K562 (cell line): ENCODE data around the gene SLC10A3. TPM values are rescaled to one million over a fixed set of nuclear protein-coding genes. Genes with fewer than 3 reads are reported as not detected.

ENCODE experiments used
- ATAC-seq: fragments of 200-7000 bp; cut with Tn5 transposase; 3 replicates; pipeline ENCODE4 v1.9.1; 2020; ENCODE audit warnings: moderate library complexity
- BruUV-seq: library from RNA; stranded (reverse); fragments of 400-500 nt; replicated peaks from 2 replicates; lab custom pipeline; 2021; lab: Mats Ljungman, UMichigan
- CTCF ChIA-PET: fragments of 300-600 bp; formaldehyde crosslinking; extraction: SDS; loops from one replicate; lab custom pipeline; 2021; ENCODE audit warnings: low intra/inter-chr PET ratio; lab: Yijun Ruan, JAX
- POLR2A ChIA-PET: fragments of 300-600, 350-650 bp; sonication (Branson Sonifier 250); formaldehyde crosslinking; extraction: SDS; loops from one replicate; lab custom pipeline; 2021; ENCODE audit warnings: antibody characterized with exemption, inconsistent platforms; lab: Yijun Ruan, JAX
- DNase-seq, 4 experiments: peaks; one replicate each; pipeline versions ENCODE4 v3.0.0 to v3.0.0-alpha.2; 2011 to 2018; ENCODE audit warnings: low spot score in 3 of 4, mixed read lengths in 3 of 4; ENCODE audit errors: extremely low read depth in 1 of 4
- FAIRE-seq: peaks from 2 replicates; lab custom pipeline; 2011; peaks lifted over from hg19 to GRCh38; lab: Jason Lieb, UNC
- H2AFZ ChIP-seq: 2 replicates; pipeline ENCODE4 v1.6.0; 2011; ENCODE audit warnings: low read depth, low read length, control low read depth, inconsistent platforms
- H3K27ac ChIP-seq: fragments of 200-600 bp; 3 replicates; pipeline ENCODE4 v1.8.0; 2011; ENCODE audit warnings: low read depth, mild to moderate bottlenecking, control low read depth, inconsistent platforms, low read length, moderate library complexity, mixed read lengths; ENCODE audit errors: extremely low read depth
- H3K27me3 ChIP-seq, 2 experiments: fragments of 300-600 bp in 1 of 2; 2 replicates in 1 of 2; 3 replicates in 1 of 2; pipeline versions ENCODE4 v1.6.0 to v1.8.0; 2011; ENCODE audit warnings: inconsistent platforms in 2 of 2, low read length in 2 of 2, mild to moderate bottlenecking in 1 of 2, mixed read lengths in 1 of 2, moderate library complexity in 1 of 2; ENCODE audit not compliant: control insufficient read depth in 2 of 2, insufficient read depth in 2 of 2
- H3K36me3 ChIP-seq: fragments of 300-600 bp; 3 replicates; pipeline ENCODE4 v1.8.0; 2011; ENCODE audit warnings: mild to moderate bottlenecking, low read length, inconsistent platforms; ENCODE audit not compliant: control insufficient read depth, insufficient read depth
- H3K4me1 ChIP-seq, 2 experiments: fragments of 200-600 bp in 1 of 2; replicated peaks in 1 of 2; 2 replicates in 1 of 2; 3 replicates in 1 of 2; pipeline versions ENCODE4 v1.5.1 to v1.8.0; 2011; ENCODE audit warnings: inconsistent platforms in 2 of 2, low read length in 2 of 2, mild to moderate bottlenecking in 1 of 2, mixed read lengths in 1 of 2, moderate library complexity in 1 of 2; ENCODE audit not compliant: control insufficient read depth in 2 of 2, insufficient read depth in 2 of 2
- H3K4me2 ChIP-seq: 2 replicates; pipeline ENCODE4 v1.6.1; 2011; ENCODE audit warnings: low read length, control low read depth, inconsistent platforms, mixed read lengths; ENCODE audit not compliant: insufficient read depth
- H3K4me3 ChIP-seq: fragments of 200-600 bp; sonication (generic), shearing (Covaris generic); 2 replicates; pipeline ENCODE4 v1.5.1; 2016; ENCODE audit warnings: control low read depth, inconsistent platforms
- H3K79me2 ChIP-seq: fragments of 200-600 bp; 3 replicates; pipeline ENCODE4 v1.8.0; 2011; ENCODE audit warnings: low read length, inconsistent platforms; ENCODE audit not compliant: control insufficient read depth, insufficient read depth
- H3K9ac ChIP-seq, 2 experiments: 2 replicates each; pipeline versions ENCODE4 v1.6.0 to v1.6.1; 2011; ENCODE audit warnings: low read depth in 2 of 2, low read length in 2 of 2, control low read depth in 1 of 2, inconsistent platforms in 1 of 2, mild to moderate bottlenecking in 1 of 2, mixed read lengths in 1 of 2; ENCODE audit not compliant: insufficient read depth in 1 of 2
- H3K9me1 ChIP-seq: one replicate; pipeline ENCODE4 v1.6.0; 2011; ENCODE audit warnings: inconsistent platforms, mild to moderate bottlenecking, low read length, moderate library complexity; ENCODE audit not compliant: control insufficient read depth, insufficient read depth
- H3K9me3 ChIP-seq: replicated peaks from 2 replicates; pipeline ENCODE4 v1.5.1; 2011; ENCODE audit warnings: low read depth, low read length, inconsistent platforms; ENCODE audit not compliant: control insufficient read depth, insufficient read depth
- H4K20me1 ChIP-seq: replicated peaks from 2 replicates; pipeline ENCODE4 v1.6.1; 2011; ENCODE audit warnings: low read length, inconsistent platforms, mixed read lengths; ENCODE audit not compliant: control insufficient read depth, insufficient read depth
- EWSR1 ChIP-seq: fragments of 450-650 bp; IDR thresholded peaks from 2 replicates; pipeline ENCODE4 v1.6.1; 2018; ENCODE audit warnings: borderline replicate concordance, mild to moderate bottlenecking, low read depth, moderate library complexity; ENCODE audit not compliant: partially characterized antibody
- POLR2G ChIP-seq: fragments of 200-400 bp; formaldehyde crosslinking; IDR thresholded peaks from 2 replicates; pipeline ENCODE4 v1.6.1; 2017; ENCODE audit warnings: low read depth, mild to moderate bottlenecking, antibody characterized with exemption, low read length, moderate library complexity
- ZBTB1 ChIP-seq: sonication (generic); formaldehyde crosslinking; IDR thresholded peaks from 2 replicates; pipeline ENCODE4 v1.8.1; 2023; ENCODE audit warnings: missing genetic modification reagents, low read depth, mild to moderate bottlenecking, borderline replicate concordance
- ZEB2 ChIP-seq: fragments of 450-650 bp; IDR thresholded peaks from 2 replicates; pipeline ENCODE4 v1.6.1; 2016
- ZNF551 ChIP-seq: fragments of 250-450 bp; sonication (Bioruptor Pico); IDR thresholded peaks from 2 replicates; pipeline ENCODE4 v1.5.0; 2021; ENCODE audit warnings: mild to moderate bottlenecking, moderate library complexity
- WGBS: fragments of 100-300 bp; shearing (Covaris generic); methylation state at CpG from one replicate; pipeline ENCODE4 v1.1.6; 2016; ENCODE audit warnings: low coverage, mixed read lengths; ENCODE audit not compliant: insufficient coverage; ENCODE audit errors: missing lambda C conversion rate; 5-methylcytosine and 5-hydroxymethylcytosine counted together
- in situ Hi-C: fragments of 300-500 bp; cut with MboI; formaldehyde crosslinking; loops from 4 replicates; pipeline ENCODE4 v1.15.0; 2018; ENCODE audit warnings: inconsistent platforms, mixed read lengths
- intact Hi-C: fragments of 100-400 bp; cut with micrococcal nuclease; formaldehyde crosslinking; loops from 2 replicates; pipeline ENCODE4 v1.14.2; 2022
- polyA plus RNA-seq, 8 experiments: library from polyadenylated mRNA; depleted of rRNA in 4 of 8; stranded (reverse) in 5 of 8; unstranded in 3 of 8; fragments of >200 nt; fragmentation: Nextera tagmentation in 2 of 8; fragmentation: Illumina TruSeq in 1 of 8; extraction: Ambion mirVana in 2 of 8; extraction: Trizol in 1 of 8; gene quantifications; 2 replicates each; pipeline versions ENCODE4 v1.2.1 to v1.2.3, GENCODE V29; 2011 to 2014; ENCODE audit warnings: inconsistent platforms in 1 of 8, missing spikeins in 1 of 8
- total RNA-seq, 7 experiments: library from RNA; depleted of rRNA in 6 of 7; stranded (reverse); fragments of >200 nt in 6 of 7; fragmentation: Illumina TruSeq in 2 of 7; extraction: Trizol in 2 of 7; gene quantifications; 2 replicates each; pipeline versions ENCODE4 v1.2.1 to v1.2.3, GENCODE V29; 2011 to 2021; ENCODE audit warnings: low replicate concordance in 1 of 7

The SLC10A3 gene
- total and polyA plus RNA-seq, 9 of the 15 experiments (the other 6 are each of a cell fraction or from before 2014, with no cell fraction given) = 5.2 to 30.6 (median 16.7) TPM

GRCh38 chrX:154471839-154472684 lies 18.4 kb downstream of the SLC10A3 start:
- in situ Hi-C loops (no loop called here), intact Hi-C loops (no loop called here)
- H3K4me3 ChIP-seq = no peak overlapping the region
- no peak overlapping the region for H2AFZ ChIP-seq
- H3K79me2 ChIP-seq = no peaks in the 10 kb centered on the region
- no peaks in the 10 kb centered on the region for H3K9me1 ChIP-seq
- no peak overlapping the region for H3K4me2 ChIP-seq
- H3K9me3 ChIP-seq = no peaks in the 10 kb centered on the region
- peaks cover under 1 to 10% of the 10 kb centered on the region in 2 experiments; a peak in 3 of 5 replicates for H3K4me1 ChIP-seq
- POLR2A ChIA-PET = interaction anchor here (0.6 to 0.7 kb wide), 2 partner anchors 12 to 71 kb away, joined by 3 to 4 read pairs; no protein-coding TSS in a partner anchor
- FAIRE-seq (no peak), ATAC-seq (no peak), DNase-seq (no peak)
- 81% methylated on average over 12 of the region's 23 CpGs for WGBS
- H3K27ac ChIP-seq = no peak overlapping the region
- no TSS peak for BruUV-seq
- H3K36me3 ChIP-seq = peaks cover 51% of the 10 kb centered on the region; the same call in 2 of the 3 replicates
- TF ChIP-seq ZBTB1 (CRISPR knock-in tag) = no peak
- TF ChIP-seq ZEB2 = no peak
- no peak for TF ChIP-seq EWSR1
- peak; percentile 24; the same call in 1 of the 2 replicates for TF ChIP-seq POLR2G
- no peak for TF ChIP-seq ZNF551
- H4K20me1 ChIP-seq = no peaks in the 10 kb centered on the region
- CTCF ChIA-PET = interaction anchor here (0.7 kb wide), 1 partner anchor 62 kb away, joined by 4 read pairs; no protein-coding TSS in a partner anchor
- H3K27me3 ChIP-seq = no peaks in the 10 kb centered on the region
- peak overlapping the region in 1 of 2 experiments; percentile 26; a peak in 1 of 4 replicates for H3K9ac ChIP-seq
